Osteocyte (in vitro differentiated cells): ENCODE results near the gene NCR1. TPM values are rescaled to one million over a fixed set of nuclear protein-coding genes. Genes with fewer than 3 reads are reported as not detected.
"Not testable (repeated sequence)": the region's sequence is repeated elsewhere in the genome, so short reads cannot be mapped to it uniquely, and the experiment has no call there.

Experiments used
- DNase-seq: peaks from one replicate; pipeline ENCODE4 v3.0.0; 2021; ENCODE audit warnings: mixed read lengths; ENCODE audit not compliant: unreplicated experiment; ENCODE audit errors: extremely low spot score
- H3K27ac Mint-ChIP-seq: one replicate; pipeline ENCODE4 v1.8.0; 2021; ENCODE audit warnings: mild to moderate bottlenecking, mixed read lengths; ENCODE audit not compliant: unreplicated experiment
- H3K27me3 Mint-ChIP-seq: one replicate; pipeline ENCODE4 v1.8.0; 2021; ENCODE audit warnings: mixed read lengths; ENCODE audit not compliant: unreplicated experiment
- H3K36me3 Mint-ChIP-seq: one replicate; pipeline ENCODE4 v1.8.0; 2021; ENCODE audit warnings: mixed read lengths; ENCODE audit not compliant: unreplicated experiment
- H3K4me1 Mint-ChIP-seq: one replicate; pipeline ENCODE4 v1.8.0; 2021; ENCODE audit warnings: mixed read lengths; ENCODE audit not compliant: unreplicated experiment
- H3K4me3 Mint-ChIP-seq: one replicate; pipeline ENCODE4 v1.8.0; 2021; ENCODE audit warnings: mild to moderate bottlenecking, moderate library complexity, mixed read lengths; ENCODE audit not compliant: unreplicated experiment
- H3K9me3 Mint-ChIP-seq: one replicate; pipeline ENCODE4 v1.8.0; 2021; ENCODE audit warnings: mixed read lengths; ENCODE audit not compliant: unreplicated experiment
- CTCF ChIP-seq: fragments of 200-600 bp; sonication (generic); IDR thresholded peaks from 2 replicates; pipeline ENCODE4 v1.5.0; 2021; ENCODE audit warnings: antibody characterized with exemption, mild to moderate bottlenecking, moderate library complexity
- total RNA-seq: library from RNA; stranded (reverse); gene quantifications from 2 replicates; pipeline ENCODE4 v1.2.1, GENCODE V29; 2021

NCR1 gene
- total RNA-seq, 1 donor from 2014 or later, result not detected

- Mint-ChIP-seq H3K36me3 (no peaks in the 10 kb centered on the region), H3K9me3 (no peaks in the 10 kb centered on the region), H3K27ac (no peak overlapping the region), H3K27me3 (no peaks in the 10 kb centered on the region), H3K4me1 (no peaks in the 10 kb centered on the region), H3K4me3 (no peak overlapping the region)
- no peak for DNase-seq
- TF ChIP-seq CTCF, result no peak
Measured at GRCh38 chr19:54949412-54949811, 43.5 kb downstream of the NCR1 start.

GRCh38 chr19:54950580-54950979, 44.6 kb downstream of the NCR1 start:
- H3K36me3 Mint-ChIP-seq, H3K4me3 Mint-ChIP-seq, H3K9me3 Mint-ChIP-seq, H3K4me1 Mint-ChIP-seq, DNase-seq, H3K27ac Mint-ChIP-seq, H3K27me3 Mint-ChIP-seq: not testable (repeated sequence)

- no peak for DNase-seq
- Mint-ChIP-seq H3K4me3 (no peak overlapping the region), H3K4me1 (no peaks in the 10 kb centered on the region), H3K27ac (no peak overlapping the region), H3K36me3 (no peaks in the 10 kb centered on the region), H3K27me3 (no peaks in the 10 kb centered on the region), H3K9me3 (no peaks in the 10 kb centered on the region)
- no peak for TF ChIP-seq CTCF
Measured at GRCh38 chr19:54952591-54953344, 46.8 kb downstream of the NCR1 start.

- not testable (repeated sequence) for DNase-seq, H3K9me3 Mint-ChIP-seq, H3K36me3 Mint-ChIP-seq, H3K27ac Mint-ChIP-seq, H3K4me3 Mint-ChIP-seq, H3K4me1 Mint-ChIP-seq, H3K27me3 Mint-ChIP-seq
Measured at GRCh38 chr19:54953345-54953713, 47.4 kb downstream of the NCR1 start.

GRCh38 chr19:54955376-54955775, 49.4 kb downstream of the NCR1 start:
- Mint-ChIP-seq H3K9me3 (no peaks in the 10 kb centered on the region), H3K27me3 (no peaks in the 10 kb centered on the region), H3K4me3 (no peak overlapping the region), H3K36me3 (no peaks in the 10 kb centered on the region), H3K4me1 (no peaks in the 10 kb centered on the region), H3K27ac (no peak overlapping the region)
- DNase-seq, result no peak
- TF ChIP-seq CTCF, result no peak

GRCh38 chr19:54959840-54960239, 53.9 kb downstream of the NCR1 start:
- Mint-ChIP-seq H3K27ac (no peak overlapping the region), H3K4me3 (no peak overlapping the region), H3K9me3 (no peaks in the 10 kb centered on the region), H3K27me3 (no peaks in the 10 kb centered on the region), H3K4me1 (no peaks in the 10 kb centered on the region), H3K36me3 (no peaks in the 10 kb centered on the region)
- TF ChIP-seq CTCF, result no peak
- DNase-seq, result no peak

Other genes with a start within 250 kb of the NCR1 start
- gene LILRB4, start 243.2 kb upstream of the NCR1 start, total RNA-seq, result not detected in 2 replicates
- not detected in 2 replicates for gene KIR3DL3, start 181.7 kb upstream of the NCR1 start, total RNA-seq
- gene KIR2DL3, start 167.6 kb upstream of the NCR1 start, total RNA-seq, result not detected in 2 replicates
- gene KIR2DL1, start 136.4 kb upstream of the NCR1 start, total RNA-seq, result not detected in 2 replicates
- not detected in 2 replicates for gene KIR2DL4, start 102.5 kb upstream of the NCR1 start, total RNA-seq
- not detected in 2 replicates for gene KIR3DL1, start 89.7 kb upstream of the NCR1 start, total RNA-seq
- gene KIR2DS4, start 73.5 kb upstream of the NCR1 start, total RNA-seq, result not detected in 2 replicates
- not detected in 2 replicates for gene KIR3DL2, start 55.7 kb upstream of the NCR1 start, total RNA-seq
- gene FCAR, start 31.9 kb upstream of the NCR1 start, total RNA-seq, result not detected in 2 replicates
- not detected in 2 replicates for gene NLRP7, start 41.4 kb downstream of the NCR1 start, total RNA-seq
- gene NLRP2, start 60.2 kb downstream of the NCR1 start, total RNA-seq, result 13.6 and 16.9 TPM in 2 replicates
- 0.32 TPM in 1 of 2 replicates, not detected in the other for gene GP6, start 132.1 kb downstream of the NCR1 start, total RNA-seq
- gene RDH13, start 157.0 kb downstream of the NCR1 start, total RNA-seq, result 13.0 and 15.1 TPM in 2 replicates
- 4.5 and 7.0 TPM in 2 replicates for gene EPS8L1, start 169.7 kb downstream of the NCR1 start, total RNA-seq
- gene PPP1R12C, start 211.5 kb downstream of the NCR1 start, total RNA-seq, result 123 and 135 TPM in 2 replicates
- not detected in 2 replicates for gene TNNT1, start 243.1 kb downstream of the NCR1 start, total RNA-seq